NT2/D1 (cell line): Measurements from ENCODE around the gene TENM4.

Experiments used
- SUZ12 ChIP-seq: IDR thresholded peaks from 2 replicates; pipeline ENCODE4 v1.6.1; 2011; ENCODE audit not compliant: insufficient read length, insufficient read depth; ENCODE audit errors: extremely low read depth
- YY1 ChIP-seq: IDR thresholded peaks from 2 replicates; pipeline ENCODE4 v1.6.1; 2011; ENCODE audit not compliant: insufficient read length, insufficient read depth
- ZNF274 ChIP-seq: IDR thresholded peaks from 2 replicates; pipeline ENCODE4 v1.6.1; 2011; ENCODE audit warnings: mild to moderate bottlenecking, low read depth, low read length

DNA sequence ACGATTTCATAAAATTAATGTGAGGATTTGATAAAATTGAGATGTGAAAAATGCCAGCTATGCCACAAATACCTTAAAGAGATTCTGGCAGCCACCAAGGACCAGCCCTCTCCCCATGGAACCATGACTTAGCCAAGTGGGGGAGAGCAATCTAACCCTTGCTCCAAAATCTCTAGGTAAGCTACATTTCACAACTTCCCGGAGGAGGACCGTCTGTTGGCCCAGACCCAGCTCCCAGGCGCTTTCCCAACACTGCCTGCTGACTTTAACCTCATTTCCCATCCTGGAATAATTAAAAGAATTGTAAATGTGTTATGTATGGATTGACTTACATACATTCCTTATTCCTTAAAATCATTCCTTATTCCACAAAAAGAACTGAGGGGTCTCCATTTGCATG is 47.5 kb upstream of the TENM4 start:
- TF ChIP-seq YY1 (no peak), SUZ12 (no peak), ZNF274 (no peak)
